ENCODE measurements around the gene SERP2.

Gene SERP2

DNA sequence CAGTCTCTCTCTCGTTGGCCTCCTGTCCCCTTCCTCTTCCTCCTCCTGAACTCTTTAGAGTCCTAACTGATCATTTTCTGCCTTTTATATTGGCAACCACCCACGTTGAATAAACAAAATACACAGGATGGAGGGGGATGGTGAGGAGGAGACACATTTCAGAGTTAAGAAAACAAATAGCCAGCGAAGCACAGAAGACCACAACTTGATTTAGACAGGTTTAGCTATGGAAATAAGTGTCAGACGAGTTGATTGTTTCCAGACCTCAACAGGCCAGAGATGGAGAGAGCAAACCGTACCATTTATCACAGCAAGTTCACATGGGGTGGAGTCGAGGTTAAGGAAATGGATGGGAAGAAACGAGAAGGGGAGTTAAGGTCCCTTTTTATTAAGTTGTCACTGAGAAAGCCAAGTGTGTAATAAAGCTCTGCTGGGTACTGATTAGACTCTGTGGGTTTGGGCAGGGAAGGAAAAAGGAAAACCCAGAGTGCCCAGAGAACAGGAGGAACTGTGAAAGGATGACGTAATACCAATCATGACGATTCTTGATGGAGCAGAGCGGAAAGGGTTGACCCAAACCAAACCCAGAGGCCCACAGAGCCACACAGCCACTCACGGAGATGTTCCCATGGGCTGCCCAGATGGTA lies 11.1 kb upstream of the SERP2 start:
- no peak overlapping the region for H3K4me3 ChIP-seq (ENCODE audit: low read length)
- H3K36me3 ChIP-seq (ENCODE audit: control insufficient read depth, insufficient read depth, low read length): no peaks in the 10 kb centered on the region
- peaks cover 9% of the 10 kb centered on the region for H3K4me1 ChIP-seq (ENCODE audit: control insufficient read depth, insufficient read depth, low read length)
- no peak overlapping the region for H3K9ac ChIP-seq (ENCODE audit: low read length)
- H3K9me3 ChIP-seq (ENCODE audit: control insufficient read depth, low read length): no peaks in the 10 kb centered on the region
- H3K27me3 ChIP-seq (ENCODE audit: control insufficient read depth, insufficient read depth, low read length): no peaks in the 10 kb centered on the region

- no peak overlapping the region for H3K9ac ChIP-seq (ENCODE audit: low read length)
- H3K36me3 ChIP-seq (ENCODE audit: control insufficient read depth, insufficient read depth, low read length): no peaks in the 10 kb centered on the region
- H3K27me3 ChIP-seq (ENCODE audit: control insufficient read depth, insufficient read depth, low read length): no peaks in the 10 kb centered on the region
- no peaks in the 10 kb centered on the region for H3K9me3 ChIP-seq (ENCODE audit: control insufficient read depth, low read length)
- H3K4me3 ChIP-seq (ENCODE audit: low read length): no peak overlapping the region
- H3K4me1 ChIP-seq (ENCODE audit: control insufficient read depth, insufficient read depth, low read length): peaks cover 14% of the 10 kb centered on the region
These were observed 9.8 kb upstream of the SERP2 start for GRCh38 chr13:44363631-44364344.

DNA sequence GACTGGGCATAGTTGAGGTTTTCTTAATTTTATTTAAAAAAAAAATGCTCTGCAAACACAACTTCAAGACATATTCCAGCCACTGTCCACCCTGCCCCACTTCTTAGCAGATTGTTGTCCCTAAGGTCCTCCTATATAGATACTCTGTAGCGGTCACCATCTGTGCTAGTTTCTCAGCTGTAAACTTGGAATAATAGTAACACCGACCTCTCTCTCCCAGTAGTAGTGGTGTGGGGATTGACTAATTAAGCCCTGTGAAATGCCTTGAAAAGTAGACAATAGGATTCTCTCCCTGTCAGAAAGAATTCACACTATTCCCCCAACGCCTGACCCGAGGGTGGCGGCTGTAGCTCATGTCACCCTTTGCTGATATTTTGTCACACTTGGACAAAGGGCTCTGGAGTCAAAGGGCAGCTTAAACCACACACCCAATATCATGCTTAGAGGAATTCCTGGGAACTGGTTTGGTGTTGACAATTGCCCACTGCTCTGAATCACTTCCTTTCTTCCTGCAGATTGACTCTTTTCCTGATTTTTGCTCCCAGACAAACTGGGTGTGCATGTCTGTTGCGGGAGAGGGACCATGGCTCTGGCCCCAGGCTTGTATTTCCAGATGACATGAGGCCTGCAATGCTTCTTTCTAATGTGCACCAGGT lies 9.2 kb upstream of the SERP2 start:
- peaks cover 21% of the 10 kb centered on the region for H3K4me1 ChIP-seq (ENCODE audit: control insufficient read depth, insufficient read depth, low read length)
- H3K27me3 ChIP-seq (ENCODE audit: control insufficient read depth, insufficient read depth, low read length): no peaks in the 10 kb centered on the region
- no peaks in the 10 kb centered on the region for H3K36me3 ChIP-seq (ENCODE audit: control insufficient read depth, insufficient read depth, low read length)
- no peaks in the 10 kb centered on the region for H3K9me3 ChIP-seq (ENCODE audit: control insufficient read depth, low read length)
- H3K4me3 ChIP-seq (ENCODE audit: low read length): no peak overlapping the region
- no peak overlapping the region for H3K9ac ChIP-seq (ENCODE audit: low read length)

- no peak overlapping the region for H3K4me3 ChIP-seq (ENCODE audit: low read length)
These were observed 8.6 kb upstream of the SERP2 start for GRCh38 chr13:44365008-44365407.

GRCh38 chr13:44365899-44366298 lies 7.7 kb upstream of the SERP2 start:
- no peaks in the 10 kb centered on the region for H3K27me3 ChIP-seq (ENCODE audit: control insufficient read depth, insufficient read depth, low read length)
- H3K9me3 ChIP-seq (ENCODE audit: control insufficient read depth, low read length): no peaks in the 10 kb centered on the region
- no peaks in the 10 kb centered on the region for H3K36me3 ChIP-seq (ENCODE audit: control insufficient read depth, insufficient read depth, low read length)
- H3K4me1 ChIP-seq (ENCODE audit: control insufficient read depth, insufficient read depth, low read length): peaks cover 25% of the 10 kb centered on the region
- no peak overlapping the region for H3K9ac ChIP-seq (ENCODE audit: low read length)
- no peak overlapping the region for H3K4me3 ChIP-seq (ENCODE audit: low read length)

More at GRCh38 chr13:44365008-44365407, 8.6 kb upstream of the SERP2 start:
- Histone ChIP-seq H3K9me3 (ENCODE audit: control insufficient read depth, low read length) (no peaks in the 10 kb centered on the region), H3K4me1 (ENCODE audit: control insufficient read depth, insufficient read depth, low read length) (peaks cover 25% of the 10 kb centered on the region), H3K36me3 (ENCODE audit: control insufficient read depth, insufficient read depth, low read length) (no peaks in the 10 kb centered on the region), H3K27me3 (ENCODE audit: control insufficient read depth, insufficient read depth, low read length) (no peaks in the 10 kb centered on the region), H3K9ac (ENCODE audit: low read length) (no peak overlapping the region)

DNA sequence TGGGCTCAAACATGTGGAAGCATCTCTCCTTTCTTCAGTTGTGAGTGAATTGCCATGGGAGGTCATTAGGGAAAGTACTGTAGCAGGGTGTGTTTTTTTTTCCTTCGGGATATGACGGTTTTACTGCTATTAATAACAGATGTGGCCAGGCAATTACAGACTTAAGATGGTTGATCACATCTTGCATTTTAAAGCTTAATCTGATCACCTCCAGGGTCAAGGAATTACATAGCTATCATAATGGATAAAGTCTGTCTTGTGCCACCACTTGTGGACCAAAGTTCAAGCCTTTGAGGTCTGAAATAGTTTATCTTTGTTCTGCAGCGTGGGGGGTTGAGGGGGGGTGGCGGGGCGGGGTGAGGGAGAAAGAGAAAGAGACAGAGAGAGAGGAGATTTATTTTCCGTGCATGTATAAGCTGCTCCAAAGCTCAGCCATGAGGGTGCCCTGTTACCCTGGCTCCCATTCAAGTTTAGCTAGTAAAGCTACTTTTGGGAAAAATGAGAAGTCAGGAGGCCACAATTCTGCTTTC lies 5.5 kb upstream of the SERP2 start:
- H3K9ac ChIP-seq (ENCODE audit: low read length): no peak overlapping the region

GRCh38 chr13:44368599-44369368 lies 4.8 kb upstream of the SERP2 start:
- Histone ChIP-seq H3K4me3 (ENCODE audit: low read length) (no peak overlapping the region), H3K4me1 (ENCODE audit: control insufficient read depth, insufficient read depth, low read length) (peaks cover 29% of the 10 kb centered on the region), H3K36me3 (ENCODE audit: control insufficient read depth, insufficient read depth, low read length) (no peaks in the 10 kb centered on the region), H3K9me3 (ENCODE audit: control insufficient read depth, low read length) (no peaks in the 10 kb centered on the region), H3K9ac (ENCODE audit: low read length) (no peak overlapping the region), H3K27me3 (ENCODE audit: control insufficient read depth, insufficient read depth, low read length) (no peaks in the 10 kb centered on the region)

More for the DNA sequence above, 5.5 kb upstream of the SERP2 start:
- H3K36me3 ChIP-seq (ENCODE audit: control insufficient read depth, insufficient read depth, low read length): no peaks in the 10 kb centered on the region
- H3K4me3 ChIP-seq (ENCODE audit: low read length): no peak overlapping the region
- H3K4me1 ChIP-seq (ENCODE audit: control insufficient read depth, insufficient read depth, low read length): peaks cover 26% of the 10 kb centered on the region
- H3K9me3 ChIP-seq (ENCODE audit: control insufficient read depth, low read length): no peaks in the 10 kb centered on the region
- H3K27me3 ChIP-seq (ENCODE audit: control insufficient read depth, insufficient read depth, low read length): no peaks in the 10 kb centered on the region

DNA sequence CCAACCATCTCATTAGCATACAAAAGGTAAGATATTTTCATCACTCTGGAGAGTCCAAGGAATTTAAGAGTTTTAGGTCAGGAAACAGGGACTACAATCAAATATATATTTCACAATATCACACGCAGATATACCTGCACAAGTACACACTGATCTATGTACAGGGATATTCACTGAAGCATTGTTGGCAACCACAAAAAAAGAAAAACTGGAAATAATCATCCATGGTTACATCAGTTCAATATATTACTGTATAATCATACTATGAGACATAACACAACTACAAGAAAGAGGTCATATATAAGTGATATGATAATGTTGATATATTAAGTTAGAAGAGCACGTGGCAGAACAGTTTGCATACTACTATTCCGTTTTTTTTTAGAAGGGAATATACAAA lies 2.2 kb upstream of the SERP2 start:
- Histone ChIP-seq H3K4me3 (ENCODE audit: low read length) (no peak overlapping the region), H3K27me3 (ENCODE audit: control insufficient read depth, insufficient read depth, low read length) (no peaks in the 10 kb centered on the region), H3K9ac (ENCODE audit: low read length) (no peak overlapping the region), H3K36me3 (ENCODE audit: control insufficient read depth, insufficient read depth, low read length) (no peaks in the 10 kb centered on the region), H3K9me3 (ENCODE audit: control insufficient read depth, low read length) (no peaks in the 10 kb centered on the region), H3K4me1 (ENCODE audit: control insufficient read depth, insufficient read depth, low read length) (peaks cover 20% of the 10 kb centered on the region)

DNA sequence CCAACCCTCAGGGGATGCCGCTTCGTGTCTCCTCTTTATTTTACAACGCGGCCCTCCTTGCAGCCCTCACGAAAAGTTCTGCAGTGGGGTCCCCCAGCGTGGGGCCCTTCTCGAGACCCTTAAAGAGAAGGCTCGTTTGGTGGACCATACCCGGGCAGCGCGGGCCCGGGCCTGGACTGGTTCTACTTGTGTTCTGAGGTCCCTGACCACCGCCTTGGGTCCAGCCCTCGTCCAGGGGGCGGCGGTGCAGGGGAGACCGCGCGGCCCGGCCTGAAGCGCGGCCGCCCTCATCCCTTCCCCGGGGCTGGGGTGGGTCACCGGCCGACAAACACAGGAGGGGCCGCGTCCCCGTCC lies 400 bp upstream of the SERP2 start:
- Histone ChIP-seq H3K9me3 (ENCODE audit: control insufficient read depth, low read length) (no peaks in the 10 kb centered on the region), H3K4me3 (ENCODE audit: low read length) (no peak overlapping the region), H3K9ac (ENCODE audit: low read length) (peak overlapping the region; percentile 54), H3K27me3 (ENCODE audit: control insufficient read depth, insufficient read depth, low read length) (no peaks in the 10 kb centered on the region), H3K4me1 (ENCODE audit: control insufficient read depth, insufficient read depth, low read length) (peaks cover 27% of the 10 kb centered on the region), H3K36me3 (ENCODE audit: control insufficient read depth, insufficient read depth, low read length) (no peaks in the 10 kb centered on the region)

GRCh38 chr13:44374348-44374712 lies 706 bp downstream of the SERP2 start:
- H3K4me3 ChIP-seq (ENCODE audit: low read length): no peak overlapping the region
- H3K27me3 ChIP-seq (ENCODE audit: control insufficient read depth, insufficient read depth, low read length): no peaks in the 10 kb centered on the region
- peaks cover 19% of the 10 kb centered on the region for H3K4me1 ChIP-seq (ENCODE audit: control insufficient read depth, insufficient read depth, low read length)
- no peaks in the 10 kb centered on the region for H3K9me3 ChIP-seq (ENCODE audit: control insufficient read depth, low read length)
- H3K9ac ChIP-seq (ENCODE audit: low read length): no peak overlapping the region
- no peaks in the 10 kb centered on the region for H3K36me3 ChIP-seq (ENCODE audit: control insufficient read depth, insufficient read depth, low read length)

DNA sequence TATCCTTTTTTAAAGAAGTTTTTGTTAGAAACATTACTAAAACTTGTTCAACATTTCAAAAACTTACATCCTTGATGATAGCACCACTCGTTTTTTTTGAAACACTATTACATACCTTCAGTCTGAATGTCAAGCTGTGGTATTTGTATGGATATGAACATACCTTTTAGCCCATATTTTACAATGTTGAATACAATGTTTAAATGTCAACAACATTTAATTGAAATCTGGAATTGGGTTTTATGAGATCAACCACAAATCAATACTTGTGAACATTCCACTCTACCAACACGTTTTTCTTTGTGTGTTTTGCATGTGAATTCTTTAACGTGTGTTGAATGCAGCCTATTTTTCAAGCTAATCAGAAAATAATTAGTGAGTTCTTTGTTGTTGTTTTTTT lies 4.7 kb downstream of the SERP2 start:
- H3K9ac ChIP-seq (ENCODE audit: low read length): no peak overlapping the region
- no peaks in the 10 kb centered on the region for H3K36me3 ChIP-seq (ENCODE audit: control insufficient read depth, insufficient read depth, low read length)
- H3K4me3 ChIP-seq (ENCODE audit: low read length): no peak overlapping the region
- H3K9me3 ChIP-seq (ENCODE audit: control insufficient read depth, low read length): no peaks in the 10 kb centered on the region
- no peaks in the 10 kb centered on the region for H3K27me3 ChIP-seq (ENCODE audit: control insufficient read depth, insufficient read depth, low read length)
- H3K4me1 ChIP-seq (ENCODE audit: control insufficient read depth, insufficient read depth, low read length): peaks cover 28% of the 10 kb centered on the region

GRCh38 chr13:44379885-44380284 lies 6.3 kb downstream of the SERP2 start:
- Histone ChIP-seq H3K4me1 (ENCODE audit: control insufficient read depth, insufficient read depth, low read length) (peaks cover 27% of the 10 kb centered on the region), H3K9me3 (ENCODE audit: control insufficient read depth, low read length) (no peaks in the 10 kb centered on the region), H3K4me3 (ENCODE audit: low read length) (no peak overlapping the region), H3K9ac (ENCODE audit: low read length) (peak overlapping the region; percentile 18), H3K36me3 (ENCODE audit: control insufficient read depth, insufficient read depth, low read length) (no peaks in the 10 kb centered on the region), H3K27me3 (ENCODE audit: control insufficient read depth, insufficient read depth, low read length) (no peaks in the 10 kb centered on the region)

All from mucosa of stomach (tissue), 1 donor.